ENCODE results near the gene EEFSEC.

EEFSEC gene

DNA sequence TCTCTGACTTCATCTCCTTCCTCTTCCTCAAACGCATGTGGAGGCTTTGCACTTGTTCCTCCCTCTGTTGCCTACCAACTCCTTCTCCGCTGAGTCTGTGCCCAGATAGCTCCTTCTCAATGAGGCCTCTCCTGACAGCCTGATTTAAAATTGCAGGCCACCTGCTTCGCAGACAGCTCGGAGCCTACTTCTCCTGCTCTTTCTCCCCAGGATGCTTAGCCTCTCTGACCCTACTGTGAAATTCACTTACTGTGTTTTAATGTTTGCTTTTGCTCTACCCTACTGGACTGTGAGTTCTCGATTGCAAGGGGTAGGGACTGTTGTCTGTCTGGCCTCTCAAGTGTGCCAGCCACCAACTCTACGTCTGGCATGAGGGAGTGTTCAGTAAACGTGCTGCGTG lies 83.4 kb downstream of the EEFSEC start:
- no peak overlapping the region for H3K4me3 ChIP-seq (ENCODE audit: control insufficient read depth, low read depth, low read length)
- no peak for DNase-seq (ENCODE audit: low read depth)
- TF ChIP-seq, protein P1, sequence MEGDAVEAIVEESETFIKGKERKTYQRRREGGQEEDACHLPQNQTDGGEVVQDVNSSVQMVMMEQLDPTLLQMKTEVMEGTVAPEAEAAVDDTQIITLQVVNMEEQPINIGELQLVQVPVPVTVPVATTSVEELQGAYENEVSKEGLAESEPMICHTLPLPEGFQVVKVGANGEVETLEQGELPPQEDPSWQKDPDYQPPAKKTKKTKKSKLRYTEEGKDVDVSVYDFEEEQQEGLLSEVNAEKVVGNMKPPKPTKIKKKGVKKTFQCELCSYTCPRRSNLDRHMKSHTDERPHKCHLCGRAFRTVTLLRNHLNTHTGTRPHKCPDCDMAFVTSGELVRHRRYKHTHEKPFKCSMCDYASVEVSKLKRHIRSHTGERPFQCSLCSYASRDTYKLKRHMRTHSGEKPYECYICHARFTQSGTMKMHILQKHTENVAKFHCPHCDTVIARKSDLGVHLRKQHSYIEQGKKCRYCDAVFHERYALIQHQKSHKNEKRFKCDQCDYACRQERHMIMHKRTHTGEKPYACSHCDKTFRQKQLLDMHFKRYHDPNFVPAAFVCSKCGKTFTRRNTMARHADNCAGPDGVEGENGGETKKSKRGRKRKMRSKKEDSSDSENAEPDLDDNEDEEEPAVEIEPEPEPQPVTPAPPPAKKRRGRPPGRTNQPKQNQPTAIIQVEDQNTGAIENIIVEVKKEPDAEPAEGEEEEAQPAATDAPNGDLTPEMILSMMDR (IDR thresholded peaks at IDR 0.05; ENCODE audit: control insufficient read depth, insufficient read depth, low read depth, low read length, missing control alignments) = no peak

DNA sequence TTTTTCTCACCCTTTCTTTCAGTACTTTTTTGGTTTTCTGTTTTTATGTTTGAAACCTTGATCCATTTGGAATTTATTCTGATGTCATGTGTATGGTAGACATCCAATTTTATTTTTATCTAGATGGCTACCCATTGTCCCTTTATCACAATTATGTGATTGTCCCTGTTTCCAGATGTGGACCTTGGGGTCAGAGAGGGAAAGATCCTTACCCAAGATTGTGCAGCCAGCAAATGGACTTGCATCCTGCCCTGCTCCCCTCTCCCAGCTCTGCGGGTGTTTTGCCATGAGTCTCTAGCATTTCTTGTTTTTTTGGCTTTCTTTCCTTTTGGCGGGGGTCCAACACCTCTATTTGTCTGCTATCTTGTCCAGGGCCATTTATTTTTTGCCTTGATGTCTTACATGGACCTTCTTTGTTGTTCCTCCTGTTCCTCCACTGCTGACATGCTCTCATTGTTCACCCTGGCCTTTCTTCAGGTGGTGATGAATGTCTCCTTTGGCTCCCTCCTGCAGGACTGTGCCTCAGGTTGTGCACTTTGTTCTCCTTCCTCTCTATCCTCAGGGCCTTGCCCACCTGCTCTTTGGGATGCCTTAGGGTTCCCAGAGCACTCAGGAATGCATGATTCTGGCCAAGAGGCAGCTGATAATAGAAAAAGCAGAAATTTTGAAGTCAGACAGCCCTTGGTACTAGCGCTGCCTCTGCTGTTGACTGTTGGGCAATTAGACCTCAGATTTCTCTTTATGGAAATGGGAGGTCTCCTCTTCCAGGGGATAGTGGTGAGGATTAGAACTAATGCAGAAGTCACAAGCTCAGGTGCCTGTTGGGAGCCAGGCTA lies 84.3 kb downstream of the EEFSEC start:
- H3K4me3 ChIP-seq (ENCODE audit: control insufficient read depth, low read depth, low read length) = no peak overlapping the region
- no peak for DNase-seq (ENCODE audit: low read depth)
- TF ChIP-seq, protein P1 (IDR thresholded peaks at IDR 0.05; ENCODE audit: control insufficient read depth, insufficient read depth, low read depth, low read length, missing control alignments) = no peak

DNA sequence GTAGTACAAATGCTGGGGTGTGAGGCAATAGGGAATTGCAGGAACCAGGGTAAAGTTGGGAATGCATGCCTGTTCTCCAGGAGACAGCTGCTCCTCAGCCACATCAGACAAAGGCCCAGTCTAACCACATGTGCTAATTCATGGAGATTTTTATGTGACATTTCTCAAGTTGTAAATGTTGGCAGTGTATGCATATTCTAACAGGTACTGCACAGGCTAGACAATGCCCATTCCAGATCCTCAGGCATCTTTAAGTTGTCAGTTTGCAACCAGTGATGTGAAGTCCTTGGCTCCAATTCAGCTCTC lies 84.9 kb downstream of the EEFSEC start:
- no peak for DNase-seq (ENCODE audit: low read depth)
- TF ChIP-seq, protein P1 (IDR thresholded peaks at IDR 0.05; ENCODE audit: control insufficient read depth, insufficient read depth, low read depth, low read length, missing control alignments) = no peak
- H3K4me3 ChIP-seq (ENCODE audit: control insufficient read depth, low read depth, low read length) = no peak overlapping the region

DNA sequence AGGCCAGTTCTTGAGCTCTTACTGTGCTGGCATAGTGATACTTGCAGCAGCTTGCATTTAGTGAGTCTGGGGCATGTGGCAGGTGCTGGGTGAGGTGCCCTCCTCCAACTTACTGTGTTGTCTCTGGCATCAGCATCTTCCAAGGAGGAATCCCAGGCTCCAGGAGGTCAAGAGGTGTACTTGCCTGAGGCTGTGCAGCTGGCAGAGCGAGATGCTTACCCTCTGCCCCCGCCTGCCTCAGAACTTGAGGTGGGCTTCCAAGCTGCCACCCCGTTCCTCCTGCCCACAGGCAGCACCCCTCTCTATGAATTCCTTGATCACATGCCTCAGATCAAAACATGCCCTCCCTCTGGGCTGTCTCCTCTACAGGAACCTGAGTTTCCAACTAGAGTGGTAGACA lies 86.0 kb downstream of the EEFSEC start:
- no peak for DNase-seq (ENCODE audit: low read depth)
- TF ChIP-seq, protein P1 (IDR thresholded peaks at IDR 0.05; ENCODE audit: control insufficient read depth, insufficient read depth, low read depth, low read length, missing control alignments) = no peak
- no peak overlapping the region for H3K4me3 ChIP-seq (ENCODE audit: control insufficient read depth, low read depth, low read length)

DNA sequence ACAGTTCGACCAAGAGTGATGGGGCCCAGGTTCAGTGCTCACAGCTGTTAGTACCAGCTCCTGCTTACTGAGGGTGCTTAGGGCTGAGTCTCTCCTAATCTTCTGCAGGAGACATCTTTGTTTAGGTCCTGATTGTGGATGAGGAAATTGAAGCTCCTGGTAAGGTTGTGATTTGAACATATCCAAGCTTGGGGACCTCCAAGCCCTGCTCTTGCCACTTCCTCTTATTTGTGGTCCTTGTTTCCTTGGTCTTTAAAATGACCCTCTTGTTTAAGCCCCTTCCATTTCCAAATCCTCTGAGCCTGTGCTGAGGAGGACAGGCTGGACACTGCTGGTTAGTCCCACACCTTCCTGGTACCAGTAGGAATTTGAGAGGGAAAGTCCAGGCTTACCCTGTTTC lies 87.0 kb downstream of the EEFSEC start:
- TF ChIP-seq, protein P1 (IDR thresholded peaks at IDR 0.05; ENCODE audit: control insufficient read depth, insufficient read depth, low read depth, low read length, missing control alignments) = no peak
- DNase-seq (ENCODE audit: low read depth) = no peak
- no peak overlapping the region for H3K4me3 ChIP-seq (ENCODE audit: control insufficient read depth, low read depth, low read length)

DNA sequence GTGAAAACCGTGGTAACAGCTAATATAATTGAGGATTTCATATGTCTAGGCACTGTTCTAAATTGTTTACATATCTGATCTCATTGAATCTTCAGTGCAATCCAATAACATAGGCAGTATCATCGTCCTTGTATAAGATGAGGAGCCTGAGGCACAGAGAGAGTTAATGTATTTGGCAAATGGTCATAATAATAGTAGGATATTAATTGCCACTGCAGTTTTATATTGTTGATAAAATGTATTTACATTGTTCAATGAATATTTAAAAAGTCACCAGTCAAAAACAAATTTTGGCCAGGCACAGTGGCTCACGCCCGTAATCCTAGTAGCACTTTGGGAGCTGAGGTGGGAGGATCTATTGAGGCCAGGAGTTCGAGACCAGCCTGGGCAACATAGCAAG lies 88.5 kb downstream of the EEFSEC start:
- TF ChIP-seq, protein P1 (IDR thresholded peaks at IDR 0.05; ENCODE audit: control insufficient read depth, insufficient read depth, low read depth, low read length, missing control alignments) = no peak
- DNase-seq (ENCODE audit: low read depth) = no peak
- H3K4me3 ChIP-seq (ENCODE audit: control insufficient read depth, low read depth, low read length) = no peak overlapping the region

Data from AG09309 (cell line).